GM12873 (cell line): ENCODE measurements around the gene DDO.

Experiments used
- TF ChIP-seq, protein P1 (sequence below): IDR thresholded peaks from 2 replicates; pipeline ENCODE4 v1.5.1; 2012; ENCODE audit warnings: low read depth, mild to moderate bottlenecking, moderate library complexity, low read length, control low read depth; ENCODE audit not compliant: insufficient read depth; ENCODE audit errors: missing control alignments

DDO gene

GRCh38 chr6:110353457-110354001 is 61.8 kb downstream of the DDO start:
- TF ChIP-seq, protein P1, sequence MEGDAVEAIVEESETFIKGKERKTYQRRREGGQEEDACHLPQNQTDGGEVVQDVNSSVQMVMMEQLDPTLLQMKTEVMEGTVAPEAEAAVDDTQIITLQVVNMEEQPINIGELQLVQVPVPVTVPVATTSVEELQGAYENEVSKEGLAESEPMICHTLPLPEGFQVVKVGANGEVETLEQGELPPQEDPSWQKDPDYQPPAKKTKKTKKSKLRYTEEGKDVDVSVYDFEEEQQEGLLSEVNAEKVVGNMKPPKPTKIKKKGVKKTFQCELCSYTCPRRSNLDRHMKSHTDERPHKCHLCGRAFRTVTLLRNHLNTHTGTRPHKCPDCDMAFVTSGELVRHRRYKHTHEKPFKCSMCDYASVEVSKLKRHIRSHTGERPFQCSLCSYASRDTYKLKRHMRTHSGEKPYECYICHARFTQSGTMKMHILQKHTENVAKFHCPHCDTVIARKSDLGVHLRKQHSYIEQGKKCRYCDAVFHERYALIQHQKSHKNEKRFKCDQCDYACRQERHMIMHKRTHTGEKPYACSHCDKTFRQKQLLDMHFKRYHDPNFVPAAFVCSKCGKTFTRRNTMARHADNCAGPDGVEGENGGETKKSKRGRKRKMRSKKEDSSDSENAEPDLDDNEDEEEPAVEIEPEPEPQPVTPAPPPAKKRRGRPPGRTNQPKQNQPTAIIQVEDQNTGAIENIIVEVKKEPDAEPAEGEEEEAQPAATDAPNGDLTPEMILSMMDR = no peak

DNA sequence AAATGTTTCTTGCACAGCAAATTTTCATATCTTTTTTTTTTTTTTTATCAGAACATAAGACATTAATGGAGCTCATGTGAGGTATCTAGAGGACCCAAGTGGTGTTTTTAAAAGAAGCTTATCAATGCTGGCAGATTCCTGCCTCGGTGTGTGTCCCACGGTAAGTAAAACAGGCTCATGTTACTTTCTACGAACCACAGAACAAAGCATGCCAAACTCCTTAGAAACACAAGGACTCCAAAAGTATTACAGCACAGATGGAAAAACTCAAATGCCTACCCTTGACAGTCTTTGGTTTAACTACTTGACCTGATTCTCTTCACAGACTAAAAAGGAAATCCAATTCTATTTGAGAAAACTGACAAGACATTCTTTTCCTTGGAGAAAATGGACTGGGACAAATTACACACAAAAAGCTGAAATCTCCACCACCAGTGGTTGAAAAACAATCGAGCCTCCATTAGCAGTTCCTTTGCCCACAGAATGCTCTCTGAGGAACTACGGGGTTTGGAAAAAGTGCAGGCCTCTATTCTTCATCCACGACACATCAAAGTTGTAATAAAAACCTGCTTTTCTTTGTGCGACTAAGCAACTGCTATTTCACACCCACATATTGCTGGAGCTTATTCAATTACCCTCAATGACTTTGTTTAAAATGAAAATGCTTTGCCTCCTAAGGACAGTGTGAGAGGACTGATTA is 62.7 kb downstream of the DDO start:
- TF ChIP-seq, protein P1 = no peak

- TF ChIP-seq, protein P1 = no peak
These were observed 63.4 kb downstream of the DDO start for GRCh38 chr6:110351986-110352385.

DNA sequence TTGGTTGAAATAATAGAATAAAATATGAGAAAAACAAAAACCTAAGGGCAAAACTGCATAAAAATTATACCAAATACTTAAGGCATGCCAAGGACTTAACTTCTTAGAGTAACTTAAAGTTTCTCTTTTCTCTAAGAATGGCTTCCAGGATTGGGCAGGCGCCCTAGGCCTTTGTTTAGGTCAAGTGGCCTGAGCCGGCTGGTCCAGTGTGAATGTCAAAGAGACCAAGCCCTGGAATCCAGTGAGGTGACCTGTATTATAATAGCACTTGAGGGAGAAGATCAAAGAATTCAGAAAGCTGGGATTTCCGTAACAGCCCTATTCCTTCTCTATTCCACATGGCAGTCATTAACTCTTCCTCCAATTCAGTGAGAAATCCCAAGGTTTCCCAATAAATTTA is 63.8 kb downstream of the DDO start:
- TF ChIP-seq, protein P1 = no peak

GRCh38 chr6:110348961-110349690 is 66.2 kb downstream of the DDO start:
- TF ChIP-seq, protein P1 = no peak

DNA sequence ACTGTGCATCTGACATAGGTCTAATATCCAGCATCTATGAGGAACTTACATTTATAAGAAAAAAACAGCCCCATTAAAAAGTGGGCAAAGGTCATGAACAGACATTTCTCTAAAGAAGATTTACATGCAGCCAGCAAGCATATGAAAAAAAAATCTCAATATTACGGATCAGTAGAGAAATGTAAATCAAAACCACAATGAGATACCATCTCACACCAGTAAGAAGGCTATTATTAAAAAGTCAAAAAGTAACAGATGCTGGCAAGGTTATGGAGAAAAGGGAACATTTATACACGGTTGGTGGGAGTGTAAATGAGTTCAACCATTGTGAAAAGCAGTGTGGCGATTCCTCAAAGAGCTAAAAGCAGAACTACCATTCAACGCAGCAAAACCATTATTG is 70.3 kb downstream of the DDO start:
- TF ChIP-seq, protein P1 = no peak

- TF ChIP-seq, protein P1 = no peak
These were observed 72.6 kb downstream of the DDO start for GRCh38 chr6:110342759-110343158.
